Measurements from ENCODE around the gene STOM. TPM values are rescaled to one million over a fixed set of nuclear protein-coding genes. Genes with fewer than 3 reads are reported as not detected.

Gene STOM
- total RNA-seq (10 to 100 TPM; 24.2 to 73.9 (median 57.8) TPM), total RNA-seq (39.8 to 150 (median 89.2) reads per million in 29 experiments)
- total RNA-seq (2013), result 108 TPM

- no peaks in the 10 kb centered on the region for H3K36me3 ChIP-seq (ENCODE audit: control insufficient read depth in 2 of 2, extremely low read depth in 1 of 2, insufficient read depth in 1 of 2, low read length in 1 of 2)
- H3K9me3 ChIP-seq, result no peaks in the 10 kb centered on the region
- no peaks in the 10 kb centered on the region for H3K27me3 Mint-ChIP-seq
- H3K27ac Mint-ChIP-seq, result peak within 1 kb of the TSS; percentile 92 to 96
- H3K4me3 Mint-ChIP-seq, result peak within 1 kb of the TSS; percentile 89 to 91 (median 89)
- peak within 1 kb of the TSS; percentile 84 to 97 for H3K4me3 ChIP-seq (ENCODE audit: control insufficient read depth in 1 of 2, extremely low read depth in 1 of 2, low read length in 1 of 2)
- under 1% methylated on average over 50 of the region's 52 CpGs for WGBS (ENCODE audit: insufficient coverage)
- peaks cover 6 to 25% of the 10 kb centered on the region in 2 experiments for H3K4me1 ChIP-seq (ENCODE audit: control insufficient read depth in 1 of 2, extremely low read depth in 1 of 2, insufficient read depth in 2 of 2, low read length in 2 of 2)
- no peaks in the 10 kb centered on the region for H3K27me3 ChIP-seq (replicated peaks in 1 of 2; ENCODE audit: control insufficient read depth in 2 of 2, extremely low read depth in 1 of 2, insufficient read depth in 2 of 2, low read length in 1 of 2)
- CTCF ChIA-PET, result interaction anchor here in 1 of 2 donors (0.6 to 1.7 kb wide), 4 partner anchors 16 to 759 kb away, joined by 3 to 10 read pairs (median 4); no protein-coding TSS in a partner anchor
- ATAC-seq (replicated peaks in 1 of 4) (peak; percentile 52 to 57 (median 54)), DNase-seq (peak in 34 of 35 experiments; percentile 14 to 83 (median 66))
- H3K36me3 Mint-ChIP-seq, result peaks cover 5% of the 10 kb centered on the region
- H3K4me1 Mint-ChIP-seq, result peaks cover 39 to 70% (median 62%) of the 10 kb centered on the region in 3 donors
- POLR2A ChIA-PET, result interaction anchor here (0.5 to 1.0 kb wide), 3 partner anchors 20 to 1854 kb away, joined by 3 to 8 read pairs (median 4); no protein-coding TSS in a partner anchor
- peak within 1 kb of the TSS; percentile 84 for H3K27ac ChIP-seq (ENCODE audit: low read length)
- H3K9me3 Mint-ChIP-seq, result peaks cover 0 to 4% (median 0%) of the 10 kb centered on the region in 3 donors
Measured at GRCh38 chr9:121369595-121370265, at the start of gene STOM. Gene STOM, minus strand, starts transcription at chr9:121370250. Its CDS starts 63 bp downstream, at chr9:121370187.

GRCh38 chr9:121411993-121412392 is 41.9 kb upstream of the STOM start:
- Mint-ChIP-seq H3K27me3 (peaks cover 4 to 5% of the 10 kb centered on the region in 2 donors), H3K9me3 (no peaks in the 10 kb centered on the region), H3K27ac (no peak overlapping the region), H3K4me3 (no peak overlapping the region), H3K4me1 (no peaks in the 10 kb centered on the region), H3K36me3 (no peaks in the 10 kb centered on the region)
- H3K36me3 ChIP-seq (ENCODE audit: control insufficient read depth in 2 of 2, extremely low read depth in 1 of 2, insufficient read depth in 1 of 2, low read length in 1 of 2), result no peaks in the 10 kb centered on the region
- ATAC-seq (replicated peaks in 1 of 4), result no peak
- DNase-seq, result no peak
- POLR2A ChIA-PET, result no interaction called here
- H3K27me3 ChIP-seq (replicated peaks in 1 of 2; ENCODE audit: control insufficient read depth in 2 of 2, extremely low read depth in 1 of 2, insufficient read depth in 2 of 2, low read length in 1 of 2), result peaks cover 0 to 5% of the 10 kb centered on the region in 2 experiments
- H3K9me3 ChIP-seq, result no peaks in the 10 kb centered on the region
- CTCF ChIA-PET, result no interaction called here
- no peak overlapping the region for H3K4me3 ChIP-seq (ENCODE audit: control insufficient read depth in 1 of 2, extremely low read depth in 1 of 2, low read length in 1 of 2)
- H3K27ac ChIP-seq (ENCODE audit: low read length), result no peak overlapping the region
- 82% methylated on average over 3 of the region's 3 CpGs for WGBS (ENCODE audit: insufficient coverage)
- H3K4me1 ChIP-seq (ENCODE audit: control insufficient read depth in 1 of 2, extremely low read depth in 1 of 2, insufficient read depth in 2 of 2, low read length in 2 of 2), result no peaks in the 10 kb centered on the region

GRCh38 chr9:121405899-121406298 is 35.8 kb upstream of the STOM start:
- Mint-ChIP-seq H3K36me3 (no peaks in the 10 kb centered on the region), H3K27me3 (no peaks in the 10 kb centered on the region), H3K27ac (no peak overlapping the region), H3K4me1 (no peaks in the 10 kb centered on the region), H3K4me3 (no peak overlapping the region), H3K9me3 (peaks cover 3 to 5% (median 4%) of the 10 kb centered on the region in 3 donors)
- Histone ChIP-seq H3K4me1 (ENCODE audit: control insufficient read depth in 1 of 2, extremely low read depth in 1 of 2, insufficient read depth in 2 of 2, low read length in 2 of 2) (no peaks in the 10 kb centered on the region), H3K9me3 (no peaks in the 10 kb centered on the region), H3K36me3 (ENCODE audit: control insufficient read depth in 2 of 2, extremely low read depth in 1 of 2, insufficient read depth in 1 of 2, low read length in 1 of 2) (no peaks in the 10 kb centered on the region), H3K27me3 (replicated peaks in 1 of 2; ENCODE audit: control insufficient read depth in 2 of 2, extremely low read depth in 1 of 2, insufficient read depth in 2 of 2, low read length in 1 of 2) (peaks cover 0 to 4% of the 10 kb centered on the region in 2 experiments), H3K4me3 (ENCODE audit: control insufficient read depth in 1 of 2, extremely low read depth in 1 of 2, low read length in 1 of 2) (no peak overlapping the region), H3K27ac (ENCODE audit: low read length) (no peak overlapping the region)
- ATAC-seq (replicated peaks in 1 of 4), result no peak
- ChIA-PET CTCF (interaction anchor here (0.7 to 2.0 kb wide), 4 partner anchors 86 to 358 kb away, joined by 5 to 7 read pairs (median 6); no protein-coding TSS in a partner anchor), POLR2A (no interaction called here)
- no peak for DNase-seq
- WGBS (ENCODE audit: insufficient coverage), result no CpG with 5 or more reads among the region's 1 CpG

GRCh38 chr9:121404906-121405305 is 34.9 kb upstream of the STOM start:
- no CpG with 5 or more reads among the region's 2 CpGs for WGBS (ENCODE audit: insufficient coverage)
- no peak overlapping the region for H3K4me3 ChIP-seq (ENCODE audit: control insufficient read depth in 1 of 2, extremely low read depth in 1 of 2, low read length in 1 of 2)
- DNase-seq (no peak), ATAC-seq (replicated peaks in 1 of 4) (no peak)
- Mint-ChIP-seq H3K27ac (no peak overlapping the region), H3K9me3 (peaks cover 3 to 5% (median 4%) of the 10 kb centered on the region in 3 donors), H3K4me3 (no peak overlapping the region), H3K27me3 (no peaks in the 10 kb centered on the region), H3K4me1 (no peaks in the 10 kb centered on the region), H3K36me3 (no peaks in the 10 kb centered on the region)
- ChIA-PET POLR2A (no interaction called here), CTCF (interaction anchor here in 1 of 2 donors (0.6 to 7.8 kb wide), 3 partner anchors 86 to 695 kb away, joined by 3 to 109 read pairs (median 4); no protein-coding TSS in a partner anchor)
- no peaks in the 10 kb centered on the region for H3K9me3 ChIP-seq
- H3K27ac ChIP-seq (ENCODE audit: low read length), result no peak overlapping the region
- no peaks in the 10 kb centered on the region for H3K36me3 ChIP-seq (ENCODE audit: control insufficient read depth in 2 of 2, extremely low read depth in 1 of 2, insufficient read depth in 1 of 2, low read length in 1 of 2)
- H3K27me3 ChIP-seq (replicated peaks in 1 of 2; ENCODE audit: control insufficient read depth in 2 of 2, extremely low read depth in 1 of 2, insufficient read depth in 2 of 2, low read length in 1 of 2), result peaks cover 0 to 4% of the 10 kb centered on the region in 2 experiments
- no peaks in the 10 kb centered on the region for H3K4me1 ChIP-seq (ENCODE audit: control insufficient read depth in 1 of 2, extremely low read depth in 1 of 2, insufficient read depth in 2 of 2, low read length in 2 of 2)

- Mint-ChIP-seq H3K4me3 (no peak overlapping the region), H3K27ac (no peak overlapping the region), H3K4me1 (no peaks in the 10 kb centered on the region), H3K9me3 (no peaks in the 10 kb centered on the region), H3K36me3 (no peaks in the 10 kb centered on the region), H3K27me3 (peaks cover 0 to 3% of the 10 kb centered on the region in 2 donors)
- Histone ChIP-seq H3K4me1 (ENCODE audit: control insufficient read depth in 1 of 2, extremely low read depth in 1 of 2, insufficient read depth in 2 of 2, low read length in 2 of 2) (no peaks in the 10 kb centered on the region), H3K4me3 (ENCODE audit: control insufficient read depth in 1 of 2, extremely low read depth in 1 of 2, low read length in 1 of 2) (no peak overlapping the region), H3K27ac (ENCODE audit: low read length) (no peak overlapping the region), H3K9me3 (no peaks in the 10 kb centered on the region), H3K36me3 (ENCODE audit: control insufficient read depth in 2 of 2, extremely low read depth in 1 of 2, insufficient read depth in 1 of 2, low read length in 1 of 2) (no peaks in the 10 kb centered on the region), H3K27me3 (replicated peaks in 1 of 2; ENCODE audit: control insufficient read depth in 2 of 2, extremely low read depth in 1 of 2, insufficient read depth in 2 of 2, low read length in 1 of 2) (no peaks in the 10 kb centered on the region)
- ChIA-PET CTCF (interaction anchor here (0.8 to 7.8 kb wide), 13 partner anchors 14 to 186 kb away, joined by 3 to 109 read pairs (median 4); no protein-coding TSS in a partner anchor), POLR2A (interaction anchor here in 1 of 2 donors (0.5 kb wide), 1 partner anchor 80 kb away, joined by 4 read pairs; no protein-coding TSS in a partner anchor)
- DNase-seq, result peak in 2 of 35 experiments; percentile 7 to 82
- peak in 2 of 4 experiments; percentile 50 to 68 for ATAC-seq (replicated peaks in 1 of 4)
- no CpG with 5 or more reads among the region's 9 CpGs for WGBS (ENCODE audit: insufficient coverage)
Measured at GRCh38 chr9:121399883-121400607, 30.0 kb upstream of the STOM start.
